Muscle of leg (tissue), 11 donors: ENCODE results near the gene DUS2. TPM values are rescaled to one million over a fixed set of nuclear protein-coding genes. Genes with fewer than 3 reads are reported as not detected.

Source experiments
- DNase-seq: peaks from one replicate; pipeline ENCODE4 v3.0.0; 2013
- H3K27ac ChIP-seq: one replicate; pipeline ENCODE4 v1.5.1; 2013; ENCODE audit warnings: mild to moderate bottlenecking, low read length, control low read depth
- H3K27me3 ChIP-seq: one replicate; pipeline ENCODE4 v1.6.1; 2013; ENCODE audit warnings: low read length; ENCODE audit not compliant: control insufficient read depth, insufficient read depth
- H3K36me3 ChIP-seq: one replicate; pipeline ENCODE4 v1.6.1; 2013; ENCODE audit warnings: low read length; ENCODE audit not compliant: control insufficient read depth, insufficient read depth
- H3K4me1 ChIP-seq: one replicate; pipeline ENCODE4 v1.6.1; 2013; ENCODE audit warnings: low read length; ENCODE audit not compliant: control insufficient read depth, insufficient read depth
- H3K4me3 ChIP-seq: one replicate; pipeline ENCODE4 v1.5.1; 2013; ENCODE audit warnings: low read length, control low read depth
- H3K9me3 ChIP-seq: replicated peaks from 2 replicates; pipeline ENCODE4 v1.6.1; 2013; ENCODE audit warnings: low read depth, low read length; ENCODE audit not compliant: control insufficient read depth
- WGBS: methylation state at CpG from one replicate; pipeline ENCODE4 v1.1.5; 2013; ENCODE audit warnings: missing lambda C conversion rate; ENCODE audit not compliant: insufficient coverage; 5-methylcytosine and 5-hydroxymethylcytosine counted together
- polyA plus RNA-seq, 8 donors: library from polyadenylated mRNA; unstranded; fragments of 120-200 nt; gene quantifications; one replicate each; pipeline versions ENCODE4 v1.2.1 to v1.2.3, GENCODE V29; 2013; ENCODE audit warnings: inconsistent platforms in 1 of 8, low replicate concordance in 1 of 8; ENCODE audit not compliant: insufficient read length in 8 of 8, insufficient read depth in 1 of 8
- total RNA-seq: library from RNA; stranded (reverse); fragments of 120-200 nt; gene quantifications from one replicate; pipeline ENCODE4 v1.2.4, GENCODE V29; 2013

Gene DUS2
- total and polyA plus RNA-seq, 9 donors, result 10.1 to 13.7 (median 12.5) TPM

DNA sequence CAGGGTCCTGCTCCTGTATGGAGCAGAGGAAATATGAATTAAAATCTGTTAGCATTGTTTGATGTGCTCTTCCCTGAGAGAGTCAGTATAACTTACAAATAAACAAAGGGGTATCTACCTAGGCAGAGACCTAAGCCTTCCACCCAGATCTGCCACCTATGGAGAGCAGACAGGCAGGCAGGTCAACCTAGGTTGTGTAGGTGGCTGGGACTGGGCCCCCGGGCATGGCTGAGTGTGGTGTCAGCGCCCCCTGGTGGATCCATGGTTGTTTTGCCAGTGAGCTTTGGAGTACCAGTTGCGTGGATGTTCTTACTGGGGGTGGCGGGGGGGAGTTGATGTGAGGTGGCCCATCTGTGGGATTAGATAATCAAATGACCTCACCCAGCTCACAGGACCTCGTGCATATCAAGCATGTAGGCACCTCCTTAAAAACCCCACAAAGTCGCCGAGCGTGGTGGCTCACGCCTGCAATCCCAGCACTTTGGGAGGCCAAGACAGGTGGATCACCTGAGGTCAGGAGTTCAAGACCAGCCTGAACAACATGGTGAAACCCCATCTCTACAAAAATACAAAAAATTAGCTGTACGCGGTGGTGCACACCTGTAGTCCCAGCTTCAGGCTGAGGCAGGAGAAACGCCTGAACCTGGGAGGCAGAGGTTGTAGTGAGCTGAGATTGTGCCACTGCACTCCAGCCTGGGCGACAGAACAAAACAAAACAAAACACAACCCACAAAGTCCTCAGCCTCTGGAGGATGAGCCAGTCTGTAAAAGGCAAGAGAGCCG lies 17.6 kb downstream of the DUS2 start:
- H3K4me3 ChIP-seq, result no peak overlapping the region
- peaks cover 2% of the 10 kb centered on the region for H3K4me1 ChIP-seq
- H3K9me3 ChIP-seq, result no peaks in the 10 kb centered on the region
- WGBS, result 0% methylated on average over 1 of the region's 14 CpGs
- no peaks in the 10 kb centered on the region for H3K27me3 ChIP-seq
- peak; percentile 55 for DNase-seq
- H3K27ac ChIP-seq, result no peak overlapping the region
- H3K36me3 ChIP-seq, result peaks cover 20% of the 10 kb centered on the region

DNA sequence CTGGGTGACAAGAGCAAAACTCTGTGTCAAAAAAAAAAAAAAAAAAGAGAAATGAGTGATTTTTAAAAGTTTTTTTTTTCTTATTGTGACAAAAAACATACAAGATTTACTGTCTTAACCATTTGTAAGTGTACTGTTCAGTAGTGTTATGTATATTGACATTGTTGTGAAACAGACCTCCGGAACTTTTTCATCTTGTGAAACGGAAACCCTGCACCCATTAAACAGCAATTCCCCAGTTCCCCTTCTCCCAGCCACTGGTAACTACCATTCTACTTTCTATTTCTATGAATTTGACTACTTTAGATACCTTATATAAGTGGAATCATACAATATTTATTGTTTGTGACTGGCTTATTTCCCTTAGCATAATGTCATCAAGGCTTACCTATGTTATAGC lies 18.7 kb downstream of the DUS2 start:
- H3K4me1 ChIP-seq, result peaks cover 2% of the 10 kb centered on the region

DNA sequence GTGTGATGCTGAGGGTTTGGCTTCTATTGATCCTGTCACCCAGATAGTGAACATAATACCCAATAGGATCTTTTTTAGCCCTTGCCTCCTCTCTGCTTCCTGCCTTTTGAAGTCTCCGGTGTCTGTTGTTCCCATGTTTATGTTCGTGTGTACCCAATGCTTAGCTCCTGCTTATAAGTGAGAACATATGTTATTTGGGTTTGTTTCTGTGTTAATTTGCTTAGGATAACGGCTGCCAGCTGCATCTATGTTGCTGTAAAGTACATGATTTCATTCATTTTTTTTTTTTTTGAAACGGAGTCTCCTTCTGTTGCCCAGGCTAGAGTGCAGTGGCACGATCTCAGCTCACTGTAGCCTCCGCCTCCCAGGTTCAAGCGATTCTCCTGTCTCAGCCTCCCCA lies 23.0 kb downstream of the DUS2 start:
- DNase-seq, result no peak
- H3K27me3 ChIP-seq, result no peaks in the 10 kb centered on the region
- peaks cover 29% of the 10 kb centered on the region for H3K36me3 ChIP-seq
- no peak overlapping the region for H3K4me3 ChIP-seq
- no peaks in the 10 kb centered on the region for H3K4me1 ChIP-seq
- no peak overlapping the region for H3K27ac ChIP-seq
- WGBS, result 73% methylated on average over 5 of the region's 7 CpGs
- no peaks in the 10 kb centered on the region for H3K9me3 ChIP-seq

More for the DNA sequence above, 18.7 kb downstream of the DUS2 start:
- H3K9me3 ChIP-seq, result no peaks in the 10 kb centered on the region
- peaks cover 20% of the 10 kb centered on the region for H3K36me3 ChIP-seq
- H3K27me3 ChIP-seq, result no peaks in the 10 kb centered on the region
- H3K4me3 ChIP-seq, result no peak overlapping the region
- no peak for DNase-seq
- no peak overlapping the region for H3K27ac ChIP-seq
- no CpG with 5 or more reads among the region's 2 CpGs for WGBS

DNA sequence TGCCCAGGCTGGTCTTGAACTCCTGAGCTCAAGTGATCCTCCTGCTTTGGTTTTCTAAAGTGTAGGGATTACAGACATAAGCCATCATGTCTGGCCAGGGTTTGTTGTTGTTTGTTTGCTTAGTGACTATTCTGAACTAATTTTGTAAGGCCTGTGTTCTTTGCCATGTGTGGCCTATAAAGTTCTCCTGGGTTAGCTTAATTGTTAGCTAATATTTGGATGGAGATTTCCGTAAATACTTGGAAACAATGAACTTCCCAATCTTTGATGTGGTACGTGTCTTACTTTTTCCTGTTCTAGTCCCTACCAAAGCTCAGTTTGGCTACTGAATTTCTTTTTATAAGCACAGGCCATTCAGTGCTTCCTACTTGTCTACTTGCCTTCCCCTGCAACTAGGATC lies 24.9 kb downstream of the DUS2 start:
- no peaks in the 10 kb centered on the region for H3K9me3 ChIP-seq
- WGBS, result no CpG with 5 or more reads among the region's 2 CpGs
- no peak for DNase-seq
- no peak overlapping the region for H3K4me3 ChIP-seq
- H3K27ac ChIP-seq, result no peak overlapping the region
- H3K4me1 ChIP-seq, result no peaks in the 10 kb centered on the region
- no peaks in the 10 kb centered on the region for H3K27me3 ChIP-seq
- peaks cover 31% of the 10 kb centered on the region for H3K36me3 ChIP-seq

DNA sequence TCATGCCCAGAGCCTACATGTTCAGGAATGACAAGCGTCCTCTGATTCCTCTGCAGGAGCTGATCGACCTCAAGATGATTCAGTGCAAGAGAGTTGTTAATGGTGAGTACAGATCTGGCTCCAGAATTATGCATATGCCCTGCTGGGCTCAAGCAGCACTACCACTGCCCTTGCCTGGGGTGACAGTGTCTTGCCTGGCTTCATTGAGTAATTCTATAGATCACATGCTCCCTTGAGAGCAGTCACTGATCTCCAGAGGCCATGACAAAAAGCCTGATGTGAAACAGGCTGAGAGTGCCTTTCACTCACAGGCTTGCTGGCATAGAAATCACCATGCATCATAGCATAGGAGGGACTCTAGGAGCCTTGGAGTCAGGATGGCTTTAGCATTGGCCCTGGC lies 26.4 kb downstream of the DUS2 start:
- DNase-seq, result no peak
- H3K36me3 ChIP-seq, result peaks cover 37% of the 10 kb centered on the region
- no peak overlapping the region for H3K4me3 ChIP-seq
- H3K4me1 ChIP-seq, result no peaks in the 10 kb centered on the region
- H3K27ac ChIP-seq, result no peak overlapping the region
- no peaks in the 10 kb centered on the region for H3K9me3 ChIP-seq
- no CpG with 5 or more reads among the region's 2 CpGs for WGBS
- no peaks in the 10 kb centered on the region for H3K27me3 ChIP-seq

DNA sequence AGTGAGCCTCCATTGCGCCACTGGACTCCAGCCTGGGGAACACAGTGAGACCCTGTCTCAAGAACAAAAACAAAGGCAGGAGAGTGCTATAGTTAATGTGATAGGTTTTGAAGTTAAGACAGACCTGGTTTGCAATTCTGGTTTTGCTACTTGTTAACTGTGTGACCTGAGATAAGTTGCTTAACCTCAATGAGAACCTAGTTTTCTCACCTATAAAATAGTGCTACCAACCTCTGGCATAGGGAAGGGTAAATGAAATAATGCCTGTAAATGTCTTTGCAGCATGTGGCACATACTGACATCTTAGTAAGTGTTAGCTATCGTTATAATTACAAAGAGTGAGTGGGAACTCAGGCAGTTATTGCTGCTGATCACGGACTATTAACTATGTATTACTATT lies 32.3 kb downstream of the DUS2 start:
- H3K27me3 ChIP-seq, result no peaks in the 10 kb centered on the region
- DNase-seq, result no peak
- WGBS, result 100% methylated on average over 1 of the region's 3 CpGs
- no peak overlapping the region for H3K27ac ChIP-seq
- no peaks in the 10 kb centered on the region for H3K4me1 ChIP-seq
- H3K4me3 ChIP-seq, result no peak overlapping the region
- peaks cover 28% of the 10 kb centered on the region for H3K36me3 ChIP-seq
- no peaks in the 10 kb centered on the region for H3K9me3 ChIP-seq

DNA sequence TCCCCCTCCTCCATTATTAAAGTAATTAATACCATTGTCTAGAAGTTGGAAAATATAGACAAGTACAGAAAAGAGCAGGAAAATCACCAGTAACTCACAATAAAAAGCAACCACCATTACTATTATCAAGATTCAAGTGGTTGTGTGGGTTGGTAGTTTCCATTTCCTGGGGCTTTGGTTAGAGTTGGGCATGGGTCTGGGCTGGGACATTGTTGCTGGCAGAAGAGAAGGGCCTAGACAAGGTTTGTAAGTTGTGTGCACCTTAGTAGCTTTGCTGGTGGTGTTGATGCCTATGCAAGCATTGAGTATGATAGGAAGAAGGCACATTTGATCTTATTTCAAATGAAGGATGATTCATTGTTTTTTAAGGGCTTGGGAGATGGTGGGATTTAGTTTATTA lies 36.7 kb downstream of the DUS2 start:
- DNase-seq, result no peak
- H3K4me3 ChIP-seq, result no peak overlapping the region
- H3K36me3 ChIP-seq, result peaks cover 42% of the 10 kb centered on the region
- H3K9me3 ChIP-seq, result no peaks in the 10 kb centered on the region
- H3K27ac ChIP-seq, result no peak overlapping the region
- peaks cover 7% of the 10 kb centered on the region for H3K4me1 ChIP-seq
- H3K27me3 ChIP-seq, result no peaks in the 10 kb centered on the region

DNA sequence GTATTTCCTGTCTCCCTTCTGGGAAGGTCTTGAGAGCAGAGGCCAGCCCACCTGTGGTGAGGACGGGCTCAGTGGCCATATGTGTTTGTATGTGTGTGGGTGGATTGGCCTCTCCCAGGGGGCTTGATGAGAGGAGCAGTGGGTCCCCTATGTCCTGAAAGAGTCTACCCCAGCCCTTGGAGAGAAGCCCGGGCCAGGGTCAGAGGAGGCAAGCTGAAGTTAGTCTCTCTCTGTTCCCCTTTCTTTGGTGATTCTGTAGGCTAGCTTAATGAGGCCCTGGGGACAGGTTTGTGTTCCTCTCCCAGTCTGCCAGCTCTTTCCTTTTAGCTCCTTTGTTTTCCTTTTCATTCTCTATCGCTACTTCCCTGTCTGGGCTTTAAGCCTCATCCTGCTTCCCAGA lies 38.3 kb downstream of the DUS2 start:
- 66% methylated on average over 3 of the region's 3 CpGs for WGBS
- no peak for DNase-seq
- Histone ChIP-seq H3K4me3 (no peak overlapping the region), H3K27ac (no peak overlapping the region), H3K9me3 (no peaks in the 10 kb centered on the region), H3K27me3 (no peaks in the 10 kb centered on the region), H3K4me1 (peaks cover 22% of the 10 kb centered on the region), H3K36me3 (peaks cover 41% of the 10 kb centered on the region)

DNA sequence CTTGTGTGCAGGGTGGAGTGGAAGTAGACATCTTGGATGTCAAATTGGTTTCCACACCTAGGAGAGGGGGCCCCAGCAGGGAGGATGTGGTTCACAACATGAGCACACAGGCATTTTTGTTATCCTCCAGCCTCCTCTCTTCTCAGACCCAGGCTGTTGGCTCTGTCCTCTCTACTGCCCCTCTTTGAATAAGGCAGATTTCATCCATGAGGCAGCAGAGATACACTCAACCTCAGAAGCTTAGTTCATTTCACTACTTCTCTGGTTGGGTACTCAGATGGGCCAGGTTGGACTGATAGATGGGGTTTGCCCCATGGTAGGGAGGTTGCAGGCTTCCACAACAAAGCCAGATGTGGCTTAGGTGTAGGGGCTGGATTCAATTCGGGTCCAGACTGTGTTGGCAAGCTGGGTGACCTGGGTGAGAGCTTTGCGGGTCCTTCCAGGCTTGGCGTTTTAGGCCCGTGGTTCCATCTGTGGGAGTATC lies 39.9 kb downstream of the DUS2 start:
- no peak for DNase-seq
- Histone ChIP-seq H3K27me3 (no peaks in the 10 kb centered on the region), H3K4me3 (no peak overlapping the region), H3K4me1 (peaks cover 26% of the 10 kb centered on the region), H3K9me3 (no peaks in the 10 kb centered on the region), H3K36me3 (peaks cover 42% of the 10 kb centered on the region), H3K27ac (no peak overlapping the region)
- WGBS, result no CpG with 5 or more reads among the region's 4 CpGs

DNA sequence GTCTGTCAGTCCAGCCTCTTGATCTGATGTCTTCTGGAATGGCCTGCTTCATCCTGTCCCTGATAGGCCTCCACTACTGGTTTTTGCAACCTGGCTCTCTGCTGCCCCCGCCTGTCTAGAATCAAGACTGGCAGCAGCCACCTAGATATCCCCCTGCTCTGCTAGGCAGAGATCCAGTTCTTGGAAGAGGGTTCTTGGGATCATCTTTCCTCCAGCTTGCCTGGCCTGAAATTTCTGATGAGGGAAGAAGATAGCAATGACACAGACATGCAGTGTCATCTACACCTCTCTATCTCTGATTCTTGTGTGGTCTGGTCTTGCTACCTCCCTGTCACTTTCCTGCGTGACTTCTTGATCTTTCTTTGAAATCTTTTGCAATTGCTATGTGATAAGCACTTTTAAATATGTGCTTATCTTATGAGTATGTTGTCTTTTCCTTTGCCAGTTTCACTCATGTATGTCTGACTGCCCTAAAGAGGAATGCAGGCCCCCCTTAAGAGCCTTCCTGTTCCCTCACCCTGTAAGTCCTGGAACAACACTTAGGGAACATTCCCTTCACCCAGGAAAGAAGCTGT lies 41.8 kb downstream of the DUS2 start:
- Histone ChIP-seq H3K36me3 (peaks cover 41% of the 10 kb centered on the region), H3K4me1 (peaks cover 43% of the 10 kb centered on the region), H3K27me3 (no peaks in the 10 kb centered on the region), H3K4me3 (no peak overlapping the region), H3K27ac (peak overlapping the region; percentile 53), H3K9me3 (no peaks in the 10 kb centered on the region)
- WGBS, result no CpG with 5 or more reads among the region's 2 CpGs
- peak; percentile 74 for DNase-seq
